ENCODE measurements around the gene TNFRSF6B.
"Not testable (repeated sequence)": the region's sequence is repeated elsewhere in the genome, so short reads cannot be mapped to it uniquely, and the experiment has no call there.

Gene TNFRSF6B

DNA sequence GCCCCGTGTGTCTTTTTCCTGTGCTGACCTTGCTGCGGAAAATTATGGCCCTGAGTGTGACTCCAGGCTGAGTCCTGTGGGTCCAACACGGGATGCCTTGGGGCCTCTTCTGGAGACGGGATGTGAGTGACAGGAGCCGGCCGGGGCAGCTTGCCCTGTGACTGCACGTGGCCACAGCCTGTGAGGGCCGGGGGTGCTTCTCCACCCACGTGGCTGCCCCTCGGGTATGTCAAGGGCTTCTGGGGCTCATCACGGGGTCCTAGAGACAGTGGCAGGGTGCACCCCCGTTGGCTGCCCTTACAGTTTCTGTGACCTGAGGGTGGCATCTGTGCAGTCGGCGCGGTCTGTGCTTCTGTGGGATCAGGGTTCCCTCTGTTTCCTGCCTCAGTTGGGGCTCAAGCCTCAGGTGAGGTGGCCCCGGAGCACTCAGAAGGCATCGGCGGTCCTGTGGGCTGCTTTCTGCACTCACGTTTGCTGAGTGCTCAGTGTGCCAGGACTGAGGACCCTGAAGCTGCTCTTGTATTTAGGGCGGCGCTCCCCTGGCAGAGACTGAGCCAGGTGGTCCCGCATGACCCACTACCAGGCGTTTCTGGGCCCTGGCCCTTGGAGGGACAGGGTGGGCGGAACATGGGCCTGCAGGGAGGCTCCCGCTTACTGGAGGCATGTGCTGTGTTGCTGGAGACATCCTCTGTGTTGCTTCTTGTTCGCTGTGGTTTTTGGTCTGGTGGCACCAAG is 33.0 kb upstream of the TNFRSF6B start:
- no peak for DNase-seq

DNA sequence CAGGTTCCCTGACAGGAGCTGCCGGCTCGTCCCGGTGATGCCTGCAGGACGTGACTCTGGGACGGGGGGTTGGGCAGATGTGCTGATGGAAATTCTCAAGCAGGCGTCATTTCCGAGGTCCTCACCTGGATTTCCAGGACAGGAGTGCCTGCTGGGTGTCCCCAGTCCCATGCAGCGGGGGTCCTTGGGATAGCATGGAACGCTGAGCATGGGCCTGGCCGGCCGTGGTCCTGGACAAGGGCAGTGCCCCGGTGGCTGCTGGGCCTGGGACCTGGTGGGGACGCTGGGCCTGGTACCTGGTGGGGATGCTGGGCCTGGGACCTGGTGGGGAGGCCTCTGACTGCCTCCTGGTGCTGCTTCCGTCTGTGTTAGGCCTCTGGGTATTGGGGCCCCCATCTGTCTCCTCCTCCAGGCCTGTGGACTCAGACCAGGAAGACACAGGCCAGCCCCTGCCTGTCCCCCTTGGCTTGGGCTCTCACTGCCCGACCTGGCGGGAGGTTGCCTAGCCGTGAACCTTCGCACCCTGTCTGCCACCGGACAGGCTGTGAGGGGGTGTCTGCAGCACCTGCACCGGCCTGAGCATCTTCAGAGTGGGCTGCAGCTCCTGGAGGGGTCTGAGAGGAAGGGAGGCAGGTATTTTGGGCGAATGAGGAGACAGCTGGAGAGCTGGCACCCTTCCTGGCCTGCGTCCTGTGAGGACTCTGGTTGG is 32.2 kb upstream of the TNFRSF6B start:
- no peak for DNase-seq

DNA sequence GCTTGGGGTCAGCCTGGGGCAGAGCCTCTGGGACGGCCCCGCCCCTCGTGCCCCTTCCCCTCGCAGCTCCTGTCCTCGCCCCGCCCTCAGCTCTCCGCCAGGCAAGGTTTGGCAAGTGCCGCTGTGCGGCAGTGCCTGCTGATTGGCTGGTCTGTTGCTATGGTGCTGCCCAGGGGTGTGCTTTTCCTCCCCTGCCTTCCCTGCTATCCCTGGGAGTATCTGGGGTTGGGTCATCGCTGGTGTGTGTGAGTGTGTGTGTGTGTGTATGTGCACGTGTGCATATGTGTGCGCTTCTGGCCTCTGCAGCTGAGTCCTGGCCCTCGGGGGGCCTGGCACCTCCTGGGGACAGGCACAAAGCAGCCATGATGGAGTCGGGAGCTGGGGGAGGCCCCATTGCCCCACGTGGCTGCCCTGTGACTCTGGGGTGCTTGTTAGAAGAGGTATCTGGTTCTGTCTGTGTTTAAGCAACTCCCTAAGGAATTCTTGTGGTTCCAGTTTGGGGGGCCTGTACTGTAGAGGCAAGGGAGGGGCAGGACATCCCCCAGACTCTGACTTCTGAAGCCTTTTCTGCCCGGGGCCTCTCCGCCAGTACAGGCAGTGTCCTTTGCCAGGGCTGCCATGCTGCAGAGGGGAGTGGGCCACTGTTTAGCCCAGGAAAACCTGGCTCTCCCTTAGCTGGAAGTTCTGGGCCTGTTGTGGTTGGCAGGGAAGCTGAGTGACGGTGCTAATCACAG is 31.4 kb upstream of the TNFRSF6B start:
- DNase-seq = no peak

DNA sequence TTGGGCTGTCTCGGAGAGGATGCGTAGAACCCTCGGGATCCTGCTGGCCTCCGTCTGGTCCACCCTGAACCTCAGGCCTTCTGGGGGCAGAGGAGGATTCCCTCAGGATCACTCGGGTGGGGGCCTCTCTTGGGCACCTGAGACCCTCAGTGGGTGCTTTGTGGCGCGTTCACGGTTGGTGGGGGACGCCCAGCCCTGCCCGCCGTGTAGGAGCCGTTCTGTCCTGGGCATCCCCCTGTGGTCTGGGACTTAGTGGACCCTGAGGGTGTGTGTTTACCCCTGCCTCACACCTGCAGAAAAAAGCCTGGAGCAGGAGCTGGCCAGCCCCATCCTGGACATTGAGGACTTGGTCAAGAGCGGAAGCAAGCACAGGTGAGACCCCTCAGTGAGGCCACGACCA is 30.7 kb upstream of the TNFRSF6B start:
- no peak for DNase-seq

DNA sequence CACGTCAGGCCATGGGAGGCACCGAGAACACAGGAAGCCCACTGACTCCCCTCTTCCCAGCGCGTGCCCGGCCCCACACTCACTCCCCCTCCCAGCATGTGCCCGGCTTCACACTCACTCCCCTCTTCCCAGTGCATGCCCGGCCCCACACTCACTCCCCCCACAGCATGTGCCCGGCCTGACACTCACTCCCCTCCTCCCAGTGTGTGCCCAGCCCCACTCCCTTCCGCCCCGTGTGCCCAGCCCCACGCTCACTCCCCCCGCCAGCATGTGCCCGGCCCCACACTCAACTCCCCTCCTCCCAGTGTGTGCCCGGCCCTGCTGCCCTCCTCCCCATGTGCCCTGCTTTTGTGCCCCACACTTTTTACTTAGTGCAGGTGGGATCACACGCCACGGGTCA is 28.6 kb upstream of the TNFRSF6B start:
- DNase-seq = no peak

- DNase-seq = no peak
These were observed 28.1 kb upstream of the TNFRSF6B start for GRCh38 chr20:63668351-63668750.

GRCh38 chr20:63671695-63672094 is 24.8 kb upstream of the TNFRSF6B start:
- DNase-seq = not testable (repeated sequence)

- no peak for DNase-seq
These were observed 23.8 kb upstream of the TNFRSF6B start for GRCh38 chr20:63672666-63673065.

DNA sequence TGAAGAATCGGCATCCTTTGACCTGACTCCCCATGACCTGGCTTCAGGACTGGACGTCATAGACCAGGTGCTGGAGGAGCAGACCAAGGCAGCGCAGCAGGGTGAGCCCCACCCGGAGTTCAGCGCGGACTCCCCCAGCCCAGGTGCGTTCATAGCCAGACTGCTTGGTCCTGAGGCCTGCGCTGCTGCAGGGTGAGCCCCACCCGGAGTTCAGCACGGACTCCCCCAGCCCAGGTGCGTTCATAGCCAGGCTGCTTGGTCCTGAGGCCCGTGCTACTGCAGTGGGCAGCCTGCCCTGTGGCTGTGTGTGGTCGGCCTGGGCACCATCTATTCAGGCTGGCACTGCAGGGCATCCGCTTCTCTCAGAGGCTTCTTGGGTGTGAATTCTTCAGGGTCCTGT is 22.5 kb upstream of the TNFRSF6B start:
- no peak for DNase-seq

DNA sequence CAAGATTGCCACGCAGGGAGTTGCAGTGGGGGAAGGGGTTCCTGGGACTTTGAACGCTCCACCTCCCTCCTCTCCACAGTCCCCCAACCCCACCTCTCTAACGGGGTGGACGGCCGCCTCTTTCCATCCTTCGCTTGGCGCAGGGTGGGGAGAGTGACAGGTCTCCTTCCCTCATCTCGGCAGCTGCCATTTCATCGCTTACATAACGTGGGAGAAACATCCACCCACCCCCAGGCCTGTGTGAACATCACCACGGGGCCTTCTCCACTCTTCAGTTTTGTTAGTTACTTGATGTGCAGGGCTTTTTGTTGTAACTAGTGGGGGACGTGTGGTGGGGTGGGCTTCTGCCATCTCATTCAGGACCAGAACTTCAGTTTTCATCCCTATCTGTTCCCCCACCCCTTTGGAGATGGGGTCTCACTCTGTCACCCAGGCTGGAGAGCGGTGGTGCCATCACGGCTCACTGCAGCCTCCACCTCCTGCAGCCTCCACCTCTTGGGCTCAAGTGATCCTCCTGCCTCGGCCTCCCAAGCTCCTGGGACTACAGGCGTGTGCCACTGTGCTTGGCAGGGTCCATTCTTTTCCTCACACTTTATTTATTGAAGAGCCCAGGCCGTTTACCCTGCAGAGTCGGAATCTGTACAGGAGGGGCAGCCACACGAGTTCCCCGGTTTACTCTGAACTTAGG is 20.6 kb upstream of the TNFRSF6B start:
- no peak for DNase-seq

DNA sequence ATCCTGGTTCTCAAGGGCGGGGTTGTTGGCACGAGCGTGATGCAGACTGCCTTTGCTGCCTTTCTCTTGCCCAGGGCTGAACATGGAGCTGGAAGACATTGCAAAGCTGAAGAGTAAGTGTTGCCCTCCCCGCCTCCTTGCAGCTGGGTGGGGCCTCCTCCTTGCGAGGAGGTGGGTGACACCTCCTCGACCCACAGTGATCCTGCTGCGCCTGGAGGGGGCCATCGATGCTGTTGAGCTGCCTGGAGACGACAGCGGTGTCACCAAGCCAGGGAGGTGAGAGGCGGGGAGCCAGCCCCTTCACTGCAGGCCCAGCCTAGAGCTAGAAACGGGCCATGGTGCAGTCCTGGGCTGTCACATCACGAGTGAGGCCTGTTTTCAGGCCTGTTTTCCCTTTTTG is 18.4 kb upstream of the TNFRSF6B start:
- no peak for DNase-seq

DNA sequence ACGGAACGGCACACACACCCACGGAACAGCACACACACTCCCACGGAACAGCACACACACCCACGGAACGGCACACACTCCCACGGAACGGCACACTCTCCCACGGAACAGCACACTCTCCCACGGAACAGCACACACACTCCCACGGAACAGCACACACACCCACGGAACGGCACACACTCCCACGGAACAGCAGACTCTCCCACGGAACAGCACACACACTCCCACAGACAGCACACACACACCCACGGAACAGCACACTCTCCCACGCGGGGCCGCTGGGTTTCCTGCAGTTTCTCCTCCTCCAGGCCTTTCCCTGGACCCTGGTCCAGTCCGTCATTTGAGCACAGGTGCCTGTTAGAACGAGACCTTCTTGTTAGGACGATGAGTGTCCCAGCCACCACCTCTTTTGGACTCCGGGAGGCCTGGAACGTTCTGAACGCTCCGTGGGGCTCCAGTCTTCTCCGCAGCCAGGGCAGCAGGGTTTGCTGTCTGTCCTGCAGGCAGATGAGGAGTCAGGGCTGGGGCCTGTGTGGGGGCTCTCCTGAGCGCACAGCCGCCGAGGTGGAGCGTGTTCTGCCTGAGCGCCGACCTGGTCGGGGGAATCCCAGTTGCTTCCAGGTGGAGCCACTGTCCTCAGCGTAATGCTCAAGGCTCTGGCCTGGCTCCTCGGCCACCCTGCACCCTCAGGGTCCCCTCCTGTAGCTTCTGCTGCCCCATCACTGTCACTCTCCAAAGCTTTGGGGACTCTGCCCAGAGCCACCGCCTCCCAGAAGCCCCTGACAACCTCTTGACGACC is 17.6 kb upstream of the TNFRSF6B start:
- DNase-seq = no peak

DNA sequence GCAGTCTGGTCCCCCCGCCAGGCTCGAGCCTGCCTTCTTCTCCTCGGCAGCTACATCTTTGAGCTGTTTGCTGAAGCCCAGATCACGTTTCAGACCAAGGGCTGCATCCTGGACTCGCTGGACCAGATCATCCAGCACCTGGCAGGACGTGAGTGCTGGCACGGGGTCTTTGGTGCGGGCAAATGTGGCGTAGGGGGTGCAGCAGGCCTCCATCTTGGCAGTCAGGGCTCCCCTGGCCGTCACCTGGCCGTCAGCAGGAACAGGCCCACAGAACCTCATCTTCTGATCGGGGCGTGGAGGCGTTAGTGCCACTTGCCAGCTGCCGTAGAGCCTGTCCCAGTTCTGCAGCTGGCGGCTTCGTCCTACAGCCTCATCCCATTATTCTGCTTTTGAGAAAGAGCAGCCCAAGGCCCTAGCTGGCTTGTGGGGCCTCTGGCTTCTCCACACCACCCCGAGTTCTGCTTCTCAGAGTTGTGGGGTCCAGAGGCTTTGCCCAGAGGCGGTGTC is 16.6 kb upstream of the TNFRSF6B start:
- DNase-seq = no peak

DNA sequence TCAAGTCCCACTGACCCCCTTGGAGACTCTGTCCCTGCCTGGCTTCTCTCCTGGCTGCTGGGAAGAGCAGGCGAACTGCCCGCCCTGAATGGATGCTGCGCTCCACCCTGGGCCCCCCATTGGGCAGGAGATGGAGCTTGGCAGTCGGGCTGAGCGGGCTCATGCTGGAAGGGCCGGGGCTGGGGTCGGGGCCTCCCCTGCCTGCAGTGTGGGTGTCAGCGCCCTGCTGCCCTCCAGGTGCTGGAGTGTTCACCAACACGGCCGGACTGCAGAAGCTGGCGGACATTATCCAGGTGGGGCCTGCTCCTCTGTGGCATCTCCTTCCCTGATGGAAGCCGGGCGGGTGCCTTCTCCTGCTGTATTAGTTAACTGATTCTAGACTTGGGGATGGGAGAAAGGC is 16.0 kb upstream of the TNFRSF6B start:
- no peak for DNase-seq

- DNase-seq = no peak
These were observed 15.4 kb upstream of the TNFRSF6B start for GRCh38 chr20:63680857-63681608.

DNA sequence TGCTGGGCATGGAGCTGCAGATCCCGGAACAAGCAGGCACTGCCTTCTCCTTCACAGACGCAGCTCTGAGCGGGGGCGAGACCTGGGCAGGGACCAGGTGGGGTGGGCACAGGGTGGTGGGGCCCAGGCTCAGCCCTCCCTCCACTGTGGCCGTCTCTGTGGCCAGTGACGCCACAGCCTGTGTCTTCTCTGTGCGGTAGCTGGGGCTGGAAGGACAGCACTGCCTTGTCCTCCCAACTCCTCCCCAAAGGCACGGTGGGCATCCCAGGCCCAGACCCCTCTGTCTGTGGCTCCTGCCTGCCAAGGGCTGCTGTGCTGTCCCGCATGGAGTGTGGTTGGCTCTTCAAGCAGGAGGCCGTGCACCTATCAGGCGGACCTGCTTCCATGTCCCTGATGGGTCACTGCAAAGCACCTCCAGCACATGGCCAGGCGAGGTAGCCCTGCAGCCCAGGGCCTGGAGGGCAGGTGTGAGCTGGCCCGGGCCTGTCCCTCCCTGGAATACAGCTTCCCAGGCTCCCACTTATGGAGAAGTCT is 14.8 kb upstream of the TNFRSF6B start:
- DNase-seq = no peak

- DNase-seq = peak; percentile 99
These were observed 13.9 kb upstream of the TNFRSF6B start for GRCh38 chr20:63682384-63683139.

GRCh38 chr20:63685269-63686026 is 11.0 kb upstream of the TNFRSF6B start:
- no peak for DNase-seq

- no peak for DNase-seq
These were observed 10.4 kb upstream of the TNFRSF6B start for GRCh38 chr20:63686094-63686491.

All from SW 1271 (cell line).